HepG2 (cell line): ENCODE measurements around the gene CACNA1D. TPM values are rescaled to one million over a fixed set of nuclear protein-coding genes. Genes with fewer than 3 reads are reported as not detected.

ENCODE experiments used
- AGO1 ChIP-seq: fragments of 200-400 bp; formaldehyde crosslinking; IDR thresholded peaks from 2 replicates; pipeline ENCODE4 v1.6.1; 2017; ENCODE audit warnings: mild to moderate bottlenecking, low read depth, low read length, moderate library complexity; ENCODE audit not compliant: poor library complexity, severe bottlenecking
- ARID4A ChIP-seq: sonication (generic); formaldehyde crosslinking; IDR thresholded peaks from 2 replicates; pipeline ENCODE4 v1.5.0; 2020; ENCODE audit warnings: mild to moderate bottlenecking, missing genetic modification reagents, borderline replicate concordance
- ATF2 ChIP-seq: sonication (generic); formaldehyde crosslinking; IDR thresholded peaks from 2 replicates; pipeline ENCODE4 v1.4.0; 2020; ENCODE audit warnings: missing genetic modification reagents
- CCAR2 ChIP-seq: fragments of 200-400 bp; formaldehyde crosslinking; optimal IDR thresholded peaks from 2 replicates; pipeline ENCODE3; 2018; ENCODE audit warnings: low read depth, mild to moderate bottlenecking, low read length, moderate library complexity
- HNRNPLL ChIP-seq: fragments of 200-400 bp; formaldehyde crosslinking; IDR thresholded peaks from 2 replicates; pipeline ENCODE4 v1.6.1; 2017; ENCODE audit warnings: mild to moderate bottlenecking, low read depth, low read length; ENCODE audit not compliant: poor library complexity, severe bottlenecking
- KDM6A ChIP-seq: IDR thresholded peaks from 2 replicates; pipeline ENCODE4 v1.6.1; 2016; ENCODE audit warnings: low read depth
- MXD1 ChIP-seq: sonication (generic); formaldehyde crosslinking; IDR thresholded peaks from 2 replicates; pipeline ENCODE4 v1.4.0; 2020; ENCODE audit warnings: mild to moderate bottlenecking, missing genetic modification reagents
- PITX1 ChIP-seq: sonication (generic); formaldehyde crosslinking; IDR thresholded peaks from 2 replicates; pipeline ENCODE4 v1.5.1; 2020; ENCODE audit warnings: mild to moderate bottlenecking, missing genetic modification reagents
- POLR2G ChIP-seq: fragments of 200-400 bp; formaldehyde crosslinking; IDR thresholded peaks from 2 replicates; pipeline ENCODE4 v1.6.1; 2018; ENCODE audit warnings: mild to moderate bottlenecking, low read depth, low read length, moderate library complexity
- RFXAP ChIP-seq: sonication (generic); formaldehyde crosslinking; IDR thresholded peaks from 2 replicates; pipeline ENCODE4 v1.4.0; 2020; ENCODE audit warnings: missing genetic modification reagents, borderline replicate concordance
- SRY ChIP-seq: sonication (generic); formaldehyde crosslinking; IDR thresholded peaks from 2 replicates; pipeline ENCODE4 v1.8.0; 2022; ENCODE audit warnings: mild to moderate bottlenecking, missing genetic modification reagents
- ZBTB4 ChIP-seq: sonication (generic); formaldehyde crosslinking; IDR thresholded peaks from 2 replicates; pipeline ENCODE4 v1.4.0; 2020; ENCODE audit warnings: missing genetic modification reagents, mild to moderate bottlenecking, borderline replicate concordance
- ZNF180 ChIP-seq: sonication (generic); formaldehyde crosslinking; IDR thresholded peaks from 2 replicates; pipeline ENCODE4 v1.4.0; 2020; ENCODE audit warnings: low read depth, missing genetic modification reagents, borderline replicate concordance
- ZNF292 ChIP-seq: sonication (generic); formaldehyde crosslinking; IDR thresholded peaks from 2 replicates; pipeline ENCODE4 v1.8.1; 2022; ENCODE audit warnings: mild to moderate bottlenecking, low read depth, missing genetic modification reagents, borderline replicate concordance
- ZNF317 ChIP-seq: sonication (generic); formaldehyde crosslinking; IDR thresholded peaks from 2 replicates; pipeline ENCODE4 v1.5.0; 2020; ENCODE audit warnings: mild to moderate bottlenecking, missing genetic modification reagents
- ZNF503 ChIP-seq: sonication (generic); formaldehyde crosslinking; IDR thresholded peaks from 2 replicates; pipeline ENCODE4 v1.4.0; 2020; ENCODE audit warnings: missing genetic modification reagents
- polyA plus RNA-seq, 8 experiments: library from polyadenylated mRNA; depleted of rRNA in 3 of 8; stranded (reverse) in 7 of 8; unstranded in 1 of 8; fragments of >200 nt; fragmentation: Illumina TruSeq in 4 of 8; extraction: Trizol in 4 of 8; gene quantifications; 2 replicates each; pipeline versions ENCODE4 v1.2.1 to v1.2.3, GENCODE V29; 2011 to 2016; ENCODE audit warnings: low read depth in 4 of 8, missing spikeins in 1 of 8, mixed read lengths in 1 of 8; ENCODE audit not compliant: insufficient read depth in 1 of 8
- total RNA-seq, 5 experiments: library from RNA; depleted of rRNA; stranded (reverse); fragments of >200 nt; fragmentation: Illumina TruSeq; extraction: Trizol; gene quantifications; 2 replicates each; pipeline ENCODE4 v1.2.3, GENCODE V29; 2016; ENCODE audit warnings: low read depth in 1 of 5

CACNA1D gene
- total and polyA plus RNA-seq, 2 of the 13 experiments (the other 11 are each of a cell fraction or from before 2014, with no cell fraction given), result 0.26 to 0.38 TPM

GRCh38 chr3:53478166-53478830 is 16.1 kb upstream of the CACNA1D start (continued):
- TF ChIP-seq ARID4A (CRISPR knock-in tag) (peak; percentile 12; the same call in 1 of the 2 replicates), RFXAP (CRISPR knock-in tag) (0 out of 2 replicates have a peak, but pooled peaks have one; percentile 47), ZNF292 (CRISPR knock-in tag) (peak; percentile 71; the same call in 1 of the 2 replicates), MXD1 (CRISPR knock-in tag) (no peak), SRY (CRISPR knock-in tag) (no peak), ZNF317 (CRISPR knock-in tag) (0 out of 2 replicates have a peak, but pooled peaks have one; percentile 15), CCAR2 (no peak), HNRNPLL (no peak), POLR2G (no peak), ZNF180 (CRISPR knock-in tag) (no peak), KDM6A (peak; percentile 94), PITX1 (CRISPR knock-in tag) (peak; percentile 97), ZNF503 (peak; percentile 96), AGO1 (no peak), ATF2 (CRISPR knock-in tag) (peak; percentile 92), ZBTB4 (CRISPR knock-in tag) (no peak)
